AG04450 (cell line): Measurements from ENCODE around the gene KDM3B. TPM values are rescaled to one million over a fixed set of nuclear protein-coding genes. Genes with fewer than 3 reads are reported as not detected.
"Not testable (repeated sequence)": the region's sequence is repeated elsewhere in the genome, so short reads cannot be mapped to it uniquely, and the experiment has no call there.

Experiments used
- CTCF ChIA-PET: fragments of 300-600, 350-600 bp; formaldehyde crosslinking; extraction: SDS; loops from one replicate; lab custom pipeline; 2022; ENCODE audit warnings: antibody characterized with exemption, inconsistent platforms; lab: Charles Lee
- POLR2A ChIA-PET: fragments of 350-600 bp; formaldehyde crosslinking; extraction: SDS; loops from one replicate; lab custom pipeline; 2021; ENCODE audit warnings: antibody characterized with exemption, inconsistent platforms; lab: Yijun Ruan, JAX
- DNase-seq: peaks from one replicate; pipeline ENCODE4 v3.0.0-alpha.2; 2011; ENCODE audit warnings: low read depth, low spot score
- H3K27ac ChIP-seq: one replicate; pipeline ENCODE4 v1.5.1; 2012; ENCODE audit warnings: low read depth, low read length, control low read depth
- H3K27me3 ChIP-seq: one replicate; pipeline ENCODE4 v1.6.0; 2012; ENCODE audit warnings: low read length; ENCODE audit not compliant: control insufficient read depth, insufficient read depth
- H3K4me3 ChIP-seq: 2 replicates; pipeline ENCODE4 v1.5.1; 2011; ENCODE audit warnings: mild to moderate bottlenecking, low read depth, low read length, control low read depth
- H3K9me3 ChIP-seq: 2 replicates; pipeline ENCODE4 v1.5.1; 2012; ENCODE audit warnings: low read length; ENCODE audit not compliant: control insufficient read depth, insufficient read depth
- CTCF ChIP-seq: IDR thresholded peaks from 2 replicates; pipeline ENCODE4 v1.5.1; 2011; ENCODE audit warnings: low read depth, low read length, control low read depth, inconsistent platforms
- polyA minus RNA-seq: library from RNA; depleted of rRNA, polyadenylated mRNA; stranded (reverse); fragments of >200 nt; gene quantifications from 2 replicates; pipeline ENCODE4 v1.2.3, GENCODE V29; 2011; rRNA and poly(A)+ RNA removed
- polyA plus RNA-seq: library from polyadenylated mRNA; depleted of rRNA; stranded (reverse); fragments of >200 nt; gene quantifications from 2 replicates; pipeline ENCODE4 v1.2.3, GENCODE V29; 2011; rRNA removed

The KDM3B gene
- polyA plus RNA-seq: 28.3 and 32.7 TPM in 2 replicates
- 51.6 and 52.8 TPM in 2 replicates for polyA minus RNA-seq

GRCh38 chr5:138352071-138352721 lies at the start of gene KDM3B:
TSS of gene KDM3B (plus strand) at chr5:138352685. CDS start at chr5:138352796, 111 bp downstream.
- H3K9me3 ChIP-seq: peaks cover 6% of the 10 kb centered on the region
- peak; percentile 23 for DNase-seq
- POLR2A ChIA-PET: interaction anchor here (0.5 to 5.9 kb wide), 7 partner anchors 14 to 1973 kb away, joined by 3 to 88 read pairs (median 5); partner anchors contain the start of genes CDC25C and FAM53C
- peak within 1 kb of the TSS; percentile 81 for H3K4me3 ChIP-seq
- CTCF ChIA-PET: interaction anchor here (0.5 to 4.8 kb wide), 45 partner anchors 9 to 600 kb away, joined by 3 to 169 read pairs (median 4); partner anchors contain the start of genes BRD8, CDC23, CDC25C and EGR1
- no peaks in the 10 kb centered on the region for H3K27me3 ChIP-seq
- peak within 1 kb of the TSS; percentile 85 for H3K27ac ChIP-seq
- peak; percentile 98 for TF ChIP-seq CTCF

- peak; percentile 1 for DNase-seq
- no peaks in the 10 kb centered on the region for H3K9me3 ChIP-seq
- POLR2A ChIA-PET: no interaction called here
- CTCF ChIA-PET: no interaction called here
- no peaks in the 10 kb centered on the region for H3K27me3 ChIP-seq
- no peak overlapping the region for H3K4me3 ChIP-seq
- no peak overlapping the region for H3K27ac ChIP-seq
- no peak for TF ChIP-seq CTCF
Observed at GRCh38 chr5:138303372-138303771, 49.1 kb upstream of the KDM3B start.

- ChIA-PET POLR2A (no interaction called here), CTCF (no interaction called here)
- no peak overlapping the region for H3K27ac ChIP-seq
- TF ChIP-seq CTCF: no peak
- no peaks in the 10 kb centered on the region for H3K27me3 ChIP-seq
- H3K9me3 ChIP-seq: no peaks in the 10 kb centered on the region
- DNase-seq: no peak
- H3K4me3 ChIP-seq: no peak overlapping the region
Observed at GRCh38 chr5:138305797-138306196, 46.7 kb upstream of the KDM3B start.

- POLR2A ChIA-PET: no interaction called here
- no peak for TF ChIP-seq CTCF
- CTCF ChIA-PET: no interaction called here
Observed at GRCh38 chr5:138315751-138316278, 36.7 kb upstream of the KDM3B start.

GRCh38 chr5:138316355-138316754 lies 36.1 kb upstream of the KDM3B start:
- Histone ChIP-seq H3K27ac (no peak overlapping the region), H3K9me3 (no peaks in the 10 kb centered on the region), H3K27me3 (no peaks in the 10 kb centered on the region), H3K4me3 (no peak overlapping the region)
- no peak for DNase-seq
- ChIA-PET CTCF (no interaction called here), POLR2A (no interaction called here)
- TF ChIP-seq CTCF: no peak

More at GRCh38 chr5:138315751-138316278, 36.7 kb upstream of the KDM3B start:
- H3K9me3 ChIP-seq: no peaks in the 10 kb centered on the region
- no peak overlapping the region for H3K4me3 ChIP-seq
- no peak for DNase-seq
- H3K27ac ChIP-seq: no peak overlapping the region
- H3K27me3 ChIP-seq: no peaks in the 10 kb centered on the region

GRCh38 chr5:138318211-138318610 lies 34.3 kb upstream of the KDM3B start:
- CTCF ChIA-PET: interaction anchor here (2.9 kb wide), 1 partner anchor 33 kb away, joined by 9 read pairs; no protein-coding TSS in a partner anchor
- H3K27me3 ChIP-seq, POLR2A ChIA-PET: not testable (repeated sequence)

More at GRCh38 chr5:138318211-138318610, 34.3 kb upstream of the KDM3B start:
- H3K4me3 ChIP-seq, H3K9me3 ChIP-seq, DNase-seq, H3K27ac ChIP-seq: not testable (repeated sequence)
